OCI-LY3 (cell line): ENCODE results near the gene PDF.

Experiments used
- H2AFZ ChIP-seq: fragments of 200-600, 300-600 bp; shearing (Covaris generic); 2 replicates; pipeline ENCODE4 v1.6.0; 2014; ENCODE audit warnings: antibody characterized with exemption, low read depth, low read length
- H3K27ac ChIP-seq: fragments of 200-600, 300-600 bp; sonication (generic); 2 replicates; pipeline ENCODE4 v1.5.1; 2014; ENCODE audit warnings: mild to moderate bottlenecking, low read length, moderate library complexity, mixed read lengths
- H3K27me3 ChIP-seq: fragments of 200-600, 300-600 bp; sonication (generic); 2 replicates; pipeline ENCODE4 v1.6.1; 2014; ENCODE audit warnings: low read depth, low read length, mixed read lengths
- H3K36me3 ChIP-seq: fragments of 200-600, 300-600 bp; sonication (generic); replicated peaks from 2 replicates; pipeline ENCODE3; 2014; ENCODE audit warnings: low read depth, low read length, mixed read lengths
- H3K4me1 ChIP-seq: fragments of 300-600, 200-600 bp; sonication (generic); 2 replicates; pipeline ENCODE4 v1.6.1; 2014; ENCODE audit warnings: low read length, mixed read lengths
- H3K4me2 ChIP-seq: fragments of 200-600, 300-600 bp; sonication (generic); 2 replicates; pipeline ENCODE4 v1.6.1; 2014; ENCODE audit warnings: low read length, mixed read lengths
- H3K4me3 ChIP-seq: fragments of 300-600, 200-600 bp; sonication (generic); 2 replicates; pipeline ENCODE4 v1.5.1; 2014; ENCODE audit warnings: antibody characterized with exemption, mild to moderate bottlenecking, low read length, moderate library complexity
- H3K79me2 ChIP-seq: fragments of 300-600, 200-600 bp; shearing (Covaris generic); 2 replicates; pipeline ENCODE4 v1.6.1; 2014; ENCODE audit warnings: mild to moderate bottlenecking, low read length, mixed read lengths
- H3K9ac ChIP-seq: fragments of 300-600, 200-600 bp; shearing (Covaris generic); 2 replicates; pipeline ENCODE4 v1.6.0; 2014; ENCODE audit warnings: mild to moderate bottlenecking, low read length, moderate library complexity
- H3K9me3 ChIP-seq: fragments of 200-600, 300-600 bp; shearing (Covaris generic); 2 replicates; pipeline ENCODE4 v1.6.1; 2014; ENCODE audit warnings: low read length, mixed read lengths; ENCODE audit not compliant: insufficient read depth
- H4K20me1 ChIP-seq: fragments of 200-600, 300-600 bp; sonication (generic); 2 replicates; pipeline ENCODE4 v1.6.1; 2016; ENCODE audit warnings: low read length, mixed read lengths; ENCODE audit not compliant: insufficient read depth
- EZH2phosphoT487 ChIP-seq: fragments of 200-600 bp; shearing (Covaris generic); IDR thresholded peaks from 2 replicates; pipeline ENCODE4 v1.6.1; 2018; ENCODE audit warnings: antibody characterized with exemption, mixed run types, low read depth
- TF ChIP-seq, protein P1 (sequence below): fragments of 200-600, 300-600 bp; sonication (generic); IDR thresholded peaks from 2 replicates; pipeline ENCODE4 v1.5.1; 2014; ENCODE audit warnings: antibody characterized with exemption, low read length, low read depth

PDF gene

DNA sequence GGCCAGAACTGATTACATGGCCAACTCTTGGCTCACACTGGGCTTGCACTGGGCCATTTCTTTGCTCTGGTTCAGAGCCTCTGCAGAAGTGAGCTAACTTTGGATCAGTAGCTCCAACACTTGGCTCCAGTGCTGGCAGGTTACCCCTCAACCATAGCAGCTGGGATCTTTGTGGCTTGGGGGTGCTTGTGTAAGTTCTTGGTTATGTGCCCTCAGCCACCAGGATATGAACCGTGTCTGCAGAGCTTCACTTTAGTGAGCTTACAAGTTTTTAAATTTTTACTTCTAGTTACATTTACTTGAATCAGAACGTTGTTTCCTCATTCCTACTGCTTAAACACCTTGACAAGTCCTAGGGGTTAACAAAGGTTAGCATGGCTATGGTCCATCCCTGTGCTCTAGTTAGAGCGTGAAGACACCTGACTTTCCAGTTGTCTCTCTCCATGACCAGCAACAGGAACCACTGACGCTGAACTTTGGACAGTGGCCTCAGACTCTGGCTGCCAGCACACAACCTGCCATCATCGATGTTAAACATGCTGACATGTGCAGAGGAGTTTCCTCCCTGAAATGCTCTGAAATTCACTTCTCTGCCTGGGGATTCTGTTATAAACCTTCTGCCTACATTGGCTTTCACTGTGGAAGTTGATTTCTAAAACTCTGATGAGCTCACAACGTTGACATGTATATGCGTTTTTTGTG, 4.1 kb downstream of the PDF start:
- peaks cover 63% of the 10 kb centered on the region for H3K36me3 ChIP-seq
- H3K4me1 ChIP-seq, result peaks cover 17% of the 10 kb centered on the region
- no peak overlapping the region for H3K27ac ChIP-seq

DNA sequence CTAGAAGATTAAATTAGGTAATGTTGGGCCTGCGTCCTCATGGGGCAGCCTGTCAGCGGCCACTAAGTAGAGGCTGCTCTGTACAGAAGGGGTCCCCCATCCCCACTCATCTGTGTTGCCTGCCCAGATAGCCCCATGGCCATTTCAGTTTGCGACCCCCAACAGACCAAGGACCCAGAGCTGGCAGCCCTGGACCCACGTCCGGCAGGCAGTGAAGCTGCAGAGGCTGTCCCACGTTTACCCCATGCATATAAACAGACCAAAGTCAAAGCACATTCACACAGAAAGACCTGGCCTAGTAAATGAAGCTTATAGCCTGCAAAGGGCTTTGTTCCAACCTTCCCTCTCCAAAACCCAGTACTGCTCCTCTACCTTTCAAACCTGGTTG, 4.6 kb downstream of the PDF start:
- Histone ChIP-seq H3K9me3 (no peaks in the 10 kb centered on the region), H3K27me3 (no peaks in the 10 kb centered on the region), H3K4me3 (no peak overlapping the region), H3K4me1 (peaks cover 14% of the 10 kb centered on the region), H2AFZ (no peak overlapping the region), H3K4me2 (no peak overlapping the region), H3K9ac (no peak overlapping the region), H3K36me3 (peaks cover 69% of the 10 kb centered on the region), H3K79me2 (peaks cover 88% of the 10 kb centered on the region), H4K20me1 (peaks cover 39% of the 10 kb centered on the region), H3K27ac (no peak overlapping the region)
- TF ChIP-seq, protein P1, sequence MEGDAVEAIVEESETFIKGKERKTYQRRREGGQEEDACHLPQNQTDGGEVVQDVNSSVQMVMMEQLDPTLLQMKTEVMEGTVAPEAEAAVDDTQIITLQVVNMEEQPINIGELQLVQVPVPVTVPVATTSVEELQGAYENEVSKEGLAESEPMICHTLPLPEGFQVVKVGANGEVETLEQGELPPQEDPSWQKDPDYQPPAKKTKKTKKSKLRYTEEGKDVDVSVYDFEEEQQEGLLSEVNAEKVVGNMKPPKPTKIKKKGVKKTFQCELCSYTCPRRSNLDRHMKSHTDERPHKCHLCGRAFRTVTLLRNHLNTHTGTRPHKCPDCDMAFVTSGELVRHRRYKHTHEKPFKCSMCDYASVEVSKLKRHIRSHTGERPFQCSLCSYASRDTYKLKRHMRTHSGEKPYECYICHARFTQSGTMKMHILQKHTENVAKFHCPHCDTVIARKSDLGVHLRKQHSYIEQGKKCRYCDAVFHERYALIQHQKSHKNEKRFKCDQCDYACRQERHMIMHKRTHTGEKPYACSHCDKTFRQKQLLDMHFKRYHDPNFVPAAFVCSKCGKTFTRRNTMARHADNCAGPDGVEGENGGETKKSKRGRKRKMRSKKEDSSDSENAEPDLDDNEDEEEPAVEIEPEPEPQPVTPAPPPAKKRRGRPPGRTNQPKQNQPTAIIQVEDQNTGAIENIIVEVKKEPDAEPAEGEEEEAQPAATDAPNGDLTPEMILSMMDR, result no peak
- TF ChIP-seq EZH2phosphoT487, result no peak

More for the DNA sequence above, 4.1 kb downstream of the PDF start:
- H3K27me3 ChIP-seq, result no peaks in the 10 kb centered on the region
- H3K4me2 ChIP-seq, result no peak overlapping the region
- TF ChIP-seq, protein P1, result no peak
- no peak for TF ChIP-seq EZH2phosphoT487
- H3K79me2 ChIP-seq, result peaks cover 88% of the 10 kb centered on the region
- no peak overlapping the region for H2AFZ ChIP-seq
- H3K9me3 ChIP-seq, result no peaks in the 10 kb centered on the region
- no peak overlapping the region for H3K4me3 ChIP-seq
- no peak overlapping the region for H3K9ac ChIP-seq
- H4K20me1 ChIP-seq, result peaks cover 39% of the 10 kb centered on the region

DNA sequence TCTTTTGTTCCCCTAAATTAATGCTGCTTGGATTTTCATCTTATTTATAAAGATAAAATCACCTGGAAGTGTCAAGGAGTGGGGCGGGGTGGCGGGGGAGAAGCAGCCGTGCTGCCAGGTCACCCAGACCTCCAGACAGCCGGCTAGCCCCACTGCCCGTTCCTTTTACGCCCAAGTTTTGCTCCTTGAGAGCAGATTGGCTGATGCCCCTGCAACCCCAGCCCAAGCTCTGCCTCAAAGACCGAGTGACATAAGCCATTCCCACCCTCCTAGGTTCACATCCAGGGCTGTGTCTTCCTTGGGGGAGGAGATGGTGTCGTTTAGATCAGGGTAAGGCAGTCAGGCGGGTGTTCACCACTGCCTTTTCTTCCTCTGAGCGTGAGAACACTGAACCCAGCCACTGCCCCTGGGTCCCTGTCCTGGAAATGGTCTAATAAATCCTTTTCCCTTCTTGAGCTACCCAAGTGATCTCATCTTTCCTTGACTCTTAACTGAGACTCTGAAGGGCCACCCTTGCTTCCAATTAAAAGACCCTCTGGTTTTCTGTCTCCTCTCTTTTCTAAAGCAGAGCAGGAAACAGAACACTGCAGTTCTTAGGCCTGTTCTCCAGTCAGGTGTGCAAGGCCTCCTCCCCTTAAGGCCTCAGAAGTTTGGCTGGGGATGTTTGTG, 5.7 kb downstream of the PDF start:
- Histone ChIP-seq H2AFZ (no peak overlapping the region), H3K4me2 (no peak overlapping the region), H3K79me2 (peaks cover 79% of the 10 kb centered on the region), H3K9me3 (no peaks in the 10 kb centered on the region), H3K9ac (no peak overlapping the region), H3K27me3 (no peaks in the 10 kb centered on the region), H3K4me3 (no peak overlapping the region), H3K36me3 (peaks cover 78% of the 10 kb centered on the region), H4K20me1 (peaks cover 38% of the 10 kb centered on the region), H3K27ac (no peak overlapping the region), H3K4me1 (peaks cover 14% of the 10 kb centered on the region)
- TF ChIP-seq EZH2phosphoT487, result no peak
- TF ChIP-seq, protein P1, result no peak

DNA sequence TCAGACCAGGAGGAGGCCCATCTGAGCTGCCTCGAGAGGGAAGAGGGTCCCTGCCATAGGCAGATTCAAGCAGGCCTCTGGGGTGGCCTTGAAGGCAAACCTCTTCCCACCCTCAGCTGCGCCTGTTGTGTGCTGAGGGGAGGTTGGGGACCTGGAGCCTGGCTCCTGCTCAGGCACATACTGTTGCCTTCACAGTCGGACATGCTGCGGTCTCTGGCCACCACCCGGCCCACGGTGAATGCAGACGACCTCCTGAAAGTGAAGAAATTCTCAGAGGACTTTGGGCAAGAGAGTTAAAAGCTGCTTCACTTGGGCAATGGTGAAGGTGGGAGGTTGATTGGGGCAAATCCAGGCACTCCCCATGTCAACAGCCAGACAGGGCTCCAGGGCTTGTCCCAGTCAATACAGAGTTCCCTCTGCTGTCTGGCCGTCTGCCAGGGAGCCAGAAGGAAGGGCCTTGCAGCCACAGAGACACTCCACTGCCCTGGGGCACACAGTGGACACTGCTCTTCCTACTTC, 6.3 kb downstream of the PDF start:
- no peak overlapping the region for H3K4me3 ChIP-seq
- peaks cover 32% of the 10 kb centered on the region for H4K20me1 ChIP-seq
- H3K36me3 ChIP-seq, result peaks cover 77% of the 10 kb centered on the region
- no peaks in the 10 kb centered on the region for H3K27me3 ChIP-seq
- H3K9ac ChIP-seq, result no peak overlapping the region
- no peak overlapping the region for H3K4me2 ChIP-seq
- no peak overlapping the region for H2AFZ ChIP-seq
- peaks cover 10% of the 10 kb centered on the region for H3K4me1 ChIP-seq
- H3K79me2 ChIP-seq, result peaks cover 73% of the 10 kb centered on the region
- H3K27ac ChIP-seq, result no peak overlapping the region
- TF ChIP-seq EZH2phosphoT487, result no peak
- TF ChIP-seq, protein P1, result no peak
- no peaks in the 10 kb centered on the region for H3K9me3 ChIP-seq
